DMS 273 (cell line): ENCODE results near the gene ZBTB46.
A peak's percentile ranks its signal among the peaks of the same experiment; 100 is the strongest.

ENCODE experiments used
- DNase-seq: peaks from one replicate; lab custom pipeline; 2025; ENCODE audit not compliant: unreplicated experiment; lab: John Stamatoyannopoulos, UW

The ZBTB46 gene

GRCh38 chr20:63707558-63708300, 123.3 kb downstream of the ZBTB46 start, which contains the start of the genes ARFRP1 and ZGPAT:
Gene ARFRP1, minus strand, starts transcription at chr20:63707976. Its CDS starts 885 bp downstream, at chr20:63707091.
Gene ZGPAT, plus strand, starts transcription at chr20:63708039. Its CDS starts 542 bp downstream, at chr20:63708581.
- peak; percentile 92 for DNase-seq

- DNase-seq: peak; percentile 80
Observed at GRCh38 chr20:63706852-63707557, 124.1 kb downstream of the ZBTB46 start.

GRCh38 chr20:63706027-63706695, 124.9 kb downstream of the ZBTB46 start:
- DNase-seq: no peak

GRCh38 chr20:63705232-63706026, 125.6 kb downstream of the ZBTB46 start:
- no peak for DNase-seq

GRCh38 chr20:63704749-63705117, 126.3 kb downstream of the ZBTB46 start:
- no peak for DNase-seq

- no peak for DNase-seq
Observed at GRCh38 chr20:63703976-63704748, 126.9 kb downstream of the ZBTB46 start.

GRCh38 chr20:63703471-63703975, 127.5 kb downstream of the ZBTB46 start:
- no peak for DNase-seq

GRCh38 chr20:63702751-63703470, 128.2 kb downstream of the ZBTB46 start:
- no peak for DNase-seq

- no peak for DNase-seq
Observed at GRCh38 chr20:63702036-63702665, 128.9 kb downstream of the ZBTB46 start.

- no peak for DNase-seq
Observed at GRCh38 chr20:63701329-63702035, 129.6 kb downstream of the ZBTB46 start.

GRCh38 chr20:63701051-63701328, 130.1 kb downstream of the ZBTB46 start:
- no peak for DNase-seq

GRCh38 chr20:63700199-63701050, 130.6 kb downstream of the ZBTB46 start:
- DNase-seq: no peak

GRCh38 chr20:63699466-63700198, 131.4 kb downstream of the ZBTB46 start:
- no peak for DNase-seq

- peak; percentile 66 for DNase-seq
Observed at GRCh38 chr20:63698739-63699465, 132.2 kb downstream of the ZBTB46 start.

GRCh38 chr20:63697868-63698545, 133.1 kb downstream of the ZBTB46 start:
- no peak for DNase-seq
